Measurements from ENCODE around the gene NTSR1. TPM values are rescaled to one million over a fixed set of nuclear protein-coding genes. Genes with fewer than 3 reads are reported as not detected.

NTSR1 gene
- polyA plus RNA-seq, 1 donor from 2014 or later, result 0.05 TPM

DNA sequence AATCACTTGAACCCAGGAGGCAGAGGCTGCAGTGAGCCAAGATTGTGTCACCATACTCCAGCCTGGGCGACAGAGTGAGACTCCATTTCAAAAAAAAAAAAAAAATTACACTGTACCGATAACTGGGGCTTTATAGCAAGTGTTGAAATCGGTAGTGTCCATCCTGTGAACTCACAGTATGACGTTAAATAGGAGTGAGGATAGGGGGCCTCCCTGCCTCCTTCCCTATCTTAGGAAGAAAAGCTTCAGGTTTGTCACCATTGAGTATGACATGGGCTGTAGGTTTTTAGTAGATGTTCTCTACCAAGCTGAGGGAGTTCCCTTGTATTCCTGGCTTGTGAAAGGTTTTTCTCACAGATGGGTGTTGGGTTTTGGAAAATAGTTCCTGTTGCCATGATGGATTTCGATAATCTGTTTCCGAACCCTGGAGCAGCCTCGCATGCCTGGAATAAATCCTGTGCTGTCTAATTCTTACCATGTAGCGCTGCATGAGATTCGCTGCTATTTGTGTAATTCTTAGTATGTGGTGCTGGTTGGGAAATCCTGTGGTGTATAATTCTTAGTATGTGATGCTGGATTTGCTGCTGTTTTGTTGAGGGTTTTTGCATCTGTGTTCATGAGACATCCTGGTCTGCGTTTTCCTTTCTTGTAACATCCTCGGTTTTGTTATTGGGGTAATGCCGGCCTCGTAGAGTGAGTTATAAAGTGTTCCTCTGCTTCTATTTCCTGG is 23.6 kb downstream of the NTSR1 start:
- no peaks in the 10 kb centered on the region for H3F3A ChIP-seq (ENCODE audit: insufficient read depth, low read length, poor library complexity, severe bottlenecking)
- TF ChIP-seq EZH2 (IDR thresholded peaks at IDR 0.05; ENCODE audit: borderline replicate concordance, insufficient read depth, low read length, poor library complexity, severe bottlenecking), result no peak
- TF ChIP-seq SMC3 (conservative IDR thresholded peaks at IDR 0.05; ENCODE audit: poor library complexity), result no peak
- no peak for TF ChIP-seq MXI1 (conservative IDR thresholded peaks at IDR 0.05; ENCODE audit: poor library complexity, severe bottlenecking)
- TF ChIP-seq, protein P1, sequence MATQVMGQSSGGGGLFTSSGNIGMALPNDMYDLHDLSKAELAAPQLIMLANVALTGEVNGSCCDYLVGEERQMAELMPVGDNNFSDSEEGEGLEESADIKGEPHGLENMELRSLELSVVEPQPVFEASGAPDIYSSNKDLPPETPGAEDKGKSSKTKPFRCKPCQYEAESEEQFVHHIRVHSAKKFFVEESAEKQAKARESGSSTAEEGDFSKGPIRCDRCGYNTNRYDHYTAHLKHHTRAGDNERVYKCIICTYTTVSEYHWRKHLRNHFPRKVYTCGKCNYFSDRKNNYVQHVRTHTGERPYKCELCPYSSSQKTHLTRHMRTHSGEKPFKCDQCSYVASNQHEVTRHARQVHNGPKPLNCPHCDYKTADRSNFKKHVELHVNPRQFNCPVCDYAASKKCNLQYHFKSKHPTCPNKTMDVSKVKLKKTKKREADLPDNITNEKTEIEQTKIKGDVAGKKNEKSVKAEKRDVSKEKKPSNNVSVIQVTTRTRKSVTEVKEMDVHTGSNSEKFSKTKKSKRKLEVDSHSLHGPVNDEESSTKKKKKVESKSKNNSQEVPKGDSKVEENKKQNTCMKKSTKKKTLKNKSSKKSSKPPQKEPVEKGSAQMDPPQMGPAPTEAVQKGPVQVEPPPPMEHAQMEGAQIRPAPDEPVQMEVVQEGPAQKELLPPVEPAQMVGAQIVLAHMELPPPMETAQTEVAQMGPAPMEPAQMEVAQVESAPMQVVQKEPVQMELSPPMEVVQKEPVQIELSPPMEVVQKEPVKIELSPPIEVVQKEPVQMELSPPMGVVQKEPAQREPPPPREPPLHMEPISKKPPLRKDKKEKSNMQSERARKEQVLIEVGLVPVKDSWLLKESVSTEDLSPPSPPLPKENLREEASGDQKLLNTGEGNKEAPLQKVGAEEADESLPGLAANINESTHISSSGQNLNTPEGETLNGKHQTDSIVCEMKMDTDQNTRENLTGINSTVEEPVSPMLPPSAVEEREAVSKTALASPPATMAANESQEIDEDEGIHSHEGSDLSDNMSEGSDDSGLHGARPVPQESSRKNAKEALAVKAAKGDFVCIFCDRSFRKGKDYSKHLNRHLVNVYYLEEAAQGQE (IDR thresholded peaks at IDR 0.05; ENCODE audit: borderline replicate concordance), result no peak
- TF ChIP-seq TAF1 (IDR thresholded peaks at IDR 0.05; ENCODE audit: low read depth), result no peak
- TF ChIP-seq, protein P2, sequence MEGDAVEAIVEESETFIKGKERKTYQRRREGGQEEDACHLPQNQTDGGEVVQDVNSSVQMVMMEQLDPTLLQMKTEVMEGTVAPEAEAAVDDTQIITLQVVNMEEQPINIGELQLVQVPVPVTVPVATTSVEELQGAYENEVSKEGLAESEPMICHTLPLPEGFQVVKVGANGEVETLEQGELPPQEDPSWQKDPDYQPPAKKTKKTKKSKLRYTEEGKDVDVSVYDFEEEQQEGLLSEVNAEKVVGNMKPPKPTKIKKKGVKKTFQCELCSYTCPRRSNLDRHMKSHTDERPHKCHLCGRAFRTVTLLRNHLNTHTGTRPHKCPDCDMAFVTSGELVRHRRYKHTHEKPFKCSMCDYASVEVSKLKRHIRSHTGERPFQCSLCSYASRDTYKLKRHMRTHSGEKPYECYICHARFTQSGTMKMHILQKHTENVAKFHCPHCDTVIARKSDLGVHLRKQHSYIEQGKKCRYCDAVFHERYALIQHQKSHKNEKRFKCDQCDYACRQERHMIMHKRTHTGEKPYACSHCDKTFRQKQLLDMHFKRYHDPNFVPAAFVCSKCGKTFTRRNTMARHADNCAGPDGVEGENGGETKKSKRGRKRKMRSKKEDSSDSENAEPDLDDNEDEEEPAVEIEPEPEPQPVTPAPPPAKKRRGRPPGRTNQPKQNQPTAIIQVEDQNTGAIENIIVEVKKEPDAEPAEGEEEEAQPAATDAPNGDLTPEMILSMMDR (IDR thresholded peaks at IDR 0.05; ENCODE audit: poor library complexity, severe bottlenecking), result no peak
- TF ChIP-seq POLR2AphosphoS5 (IDR thresholded peaks at IDR 0.05), result no peak
- no peak for TF ChIP-seq RAD21 (conservative IDR thresholded peaks at IDR 0.05)
- no peak for TF ChIP-seq EP300 (conservative IDR thresholded peaks at IDR 0.05; ENCODE audit: poor library complexity, severe bottlenecking)
- H3K27me3 ChIP-seq (ENCODE audit: insufficient read depth, low read depth, low read length), result no peaks in the 10 kb centered on the region
- peak overlapping the region; percentile 39 for H3K27ac ChIP-seq (ENCODE audit: low read length)
- no peaks in the 10 kb centered on the region for H3K9me2 ChIP-seq (ENCODE audit: insufficient read depth, low read length)
- H2AFZ ChIP-seq (ENCODE audit: low read depth, low read length), result no peak overlapping the region
- H3K79me2 ChIP-seq (replicated peaks; ENCODE audit: insufficient read depth, low read length), result no peaks in the 10 kb centered on the region
- H3K9me3 ChIP-seq (ENCODE audit: low read length), result no peaks in the 10 kb centered on the region
- H4K20me1 ChIP-seq (ENCODE audit: insufficient read depth), result no peaks in the 10 kb centered on the region
- no peak overlapping the region for H3K9ac ChIP-seq (ENCODE audit: low read length)
- no peaks in the 10 kb centered on the region for H3K36me3 ChIP-seq (ENCODE audit: insufficient read depth, low read length)
- H3K4me2 ChIP-seq (ENCODE audit: low read length), result no peak overlapping the region
- H3K4me3 ChIP-seq (ENCODE audit: low read length), result no peak overlapping the region

DNA sequence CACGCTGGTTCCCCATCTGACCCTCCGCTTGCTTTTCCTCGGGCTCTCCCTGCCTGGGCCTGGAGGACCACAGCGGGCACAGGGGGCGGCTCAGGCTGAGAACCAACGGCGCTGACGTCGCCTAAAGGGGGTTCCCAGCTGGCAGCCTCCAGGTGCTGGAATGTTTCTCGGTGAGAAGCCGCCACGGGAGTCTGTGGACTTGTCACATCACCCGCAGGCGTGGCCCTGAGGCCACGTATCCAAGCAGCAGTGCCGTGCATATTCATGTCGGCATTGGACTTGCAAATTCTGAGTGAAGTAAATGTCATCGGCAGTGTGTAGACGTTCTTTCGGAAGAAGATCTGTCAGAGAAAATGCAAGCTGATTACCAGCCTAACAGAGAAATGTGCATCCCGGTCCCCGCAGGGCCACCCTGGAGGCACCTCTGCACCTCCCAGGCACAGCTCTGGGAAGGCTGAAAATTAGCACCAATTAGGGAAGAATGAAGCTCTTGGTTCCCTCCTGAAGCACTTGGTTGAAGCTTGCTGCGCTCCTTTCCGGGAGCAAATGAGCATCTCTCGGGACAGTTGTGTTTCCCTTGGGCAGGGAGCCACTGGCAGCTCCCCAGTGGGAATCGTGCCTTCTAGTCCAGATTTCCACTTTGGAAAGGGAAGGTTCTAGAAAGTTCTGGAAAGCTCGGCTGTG is 24.3 kb downstream of the NTSR1 start:
- Histone ChIP-seq H3K4me3 (ENCODE audit: low read length) (peak overlapping the region; percentile 35), H3K79me2 (replicated peaks; ENCODE audit: insufficient read depth, low read length) (no peaks in the 10 kb centered on the region), H3K27ac (ENCODE audit: low read length) (peak overlapping the region; percentile 39), H3K36me3 (ENCODE audit: insufficient read depth, low read length) (no peaks in the 10 kb centered on the region), H3K9me3 (ENCODE audit: low read length) (no peaks in the 10 kb centered on the region), H3F3A (ENCODE audit: insufficient read depth, low read length, poor library complexity, severe bottlenecking) (no peaks in the 10 kb centered on the region), H3K27me3 (ENCODE audit: insufficient read depth, low read depth, low read length) (no peaks in the 10 kb centered on the region), H3K9me2 (ENCODE audit: insufficient read depth, low read length) (no peaks in the 10 kb centered on the region), H4K20me1 (ENCODE audit: insufficient read depth) (no peaks in the 10 kb centered on the region), H3K9ac (ENCODE audit: low read length) (no peak overlapping the region), H2AFZ (ENCODE audit: low read depth, low read length) (no peak overlapping the region), H3K4me2 (ENCODE audit: low read length) (no peak overlapping the region)
- TF ChIP-seq POLR2AphosphoS5 (IDR thresholded peaks at IDR 0.05) (no peak), EZH2 (IDR thresholded peaks at IDR 0.05; ENCODE audit: borderline replicate concordance, insufficient read depth, low read length, poor library complexity, severe bottlenecking) (no peak), EP300 (conservative IDR thresholded peaks at IDR 0.05; ENCODE audit: poor library complexity, severe bottlenecking) (no peak), SMC3 (conservative IDR thresholded peaks at IDR 0.05; ENCODE audit: poor library complexity) (no peak), RAD21 (conservative IDR thresholded peaks at IDR 0.05) (no peak), TAF1 (IDR thresholded peaks at IDR 0.05; ENCODE audit: low read depth) (no peak), MXI1 (conservative IDR thresholded peaks at IDR 0.05; ENCODE audit: poor library complexity, severe bottlenecking) (no peak)
- TF ChIP-seq, protein P1 (IDR thresholded peaks at IDR 0.05; ENCODE audit: borderline replicate concordance), result no peak
- TF ChIP-seq, protein P2 (IDR thresholded peaks at IDR 0.05; ENCODE audit: poor library complexity, severe bottlenecking), result no peak

Measured in neural cell (in vitro differentiated cells).